HepG2 (cell line): ENCODE results near the gene THSD1. TPM values are rescaled to one million over a fixed set of nuclear protein-coding genes. Genes with fewer than 3 reads are reported as not detected.

ENCODE experiments used
- DNMT3B ChIP-seq: conservative IDR thresholded peaks from 2 replicates; pipeline ENCODE4 v1.6.1; 2016; ENCODE audit warnings: missing biosample characterization, control low read depth
- ELF4 ChIP-seq: sonication (generic); formaldehyde crosslinking; IDR thresholded peaks from 2 replicates; pipeline ENCODE4 v1.5.0; 2020; ENCODE audit warnings: missing genetic modification reagents, mild to moderate bottlenecking, moderate library complexity, borderline replicate concordance
- FOXK2 ChIP-seq: fragments of 450-650 bp; IDR thresholded peaks from 2 replicates; pipeline ENCODE4 v1.6.1; 2016
- FOXM1 ChIP-seq: sonication (generic); formaldehyde crosslinking; IDR thresholded peaks from 2 replicates; pipeline ENCODE4 v1.5.0; 2020; ENCODE audit warnings: missing genetic modification reagents
- HDAC1 ChIP-seq: sonication (generic); formaldehyde crosslinking; IDR thresholded peaks from 2 replicates; pipeline ENCODE4 v1.5.1; 2020; ENCODE audit warnings: mild to moderate bottlenecking, missing genetic modification reagents
- HMG20A ChIP-seq: IDR thresholded peaks from 2 replicates; pipeline ENCODE4 v1.6.1; 2016; ENCODE audit warnings: borderline replicate concordance
- MLXIP ChIP-seq: sonication (generic); formaldehyde crosslinking; IDR thresholded peaks from 2 replicates; pipeline ENCODE4 v1.9.0; 2021; ENCODE audit warnings: missing genetic modification reagents, borderline replicate concordance
- NFAT5 ChIP-seq: sonication (generic); formaldehyde crosslinking; IDR thresholded peaks from 2 replicates; pipeline ENCODE4 v1.4.0; 2020; ENCODE audit warnings: missing genetic modification reagents
- PRDM15 ChIP-seq: sonication (generic); formaldehyde crosslinking; IDR thresholded peaks from 2 replicates; pipeline ENCODE4 v1.4.0; 2020; ENCODE audit warnings: missing genetic modification reagents
- YY1 ChIP-seq: IDR thresholded peaks from 2 replicates; pipeline ENCODE4 v1.6.1; 2011; ENCODE audit warnings: low read length, low read depth, moderate library complexity, mild to moderate bottlenecking; ENCODE audit not compliant: insufficient read depth, insufficient replicate concordance
- ZHX1 ChIP-seq: sonication (generic); formaldehyde crosslinking; IDR thresholded peaks from 2 replicates; pipeline ENCODE4 v1.8.1; 2022; ENCODE audit warnings: low read depth, mild to moderate bottlenecking, missing genetic modification reagents
- ZNF3 ChIP-seq: IDR thresholded peaks from 2 replicates; pipeline ENCODE4 v1.7.0; 2017; ENCODE audit warnings: inconsistent platforms
- ZNF431 ChIP-seq: sonication (generic); formaldehyde crosslinking; IDR thresholded peaks from 2 replicates; pipeline ENCODE4 v1.9.0; 2022; ENCODE audit warnings: missing genetic modification reagents, low read depth, mild to moderate bottlenecking, borderline replicate concordance
- ZNF44 ChIP-seq: sonication (generic); formaldehyde crosslinking; IDR thresholded peaks from 2 replicates; pipeline ENCODE4 v1.5.1; 2020; ENCODE audit warnings: mild to moderate bottlenecking, missing genetic modification reagents
- polyA plus RNA-seq, 8 experiments: library from polyadenylated mRNA; depleted of rRNA in 3 of 8; stranded (reverse) in 7 of 8; unstranded in 1 of 8; fragments of >200 nt; fragmentation: Illumina TruSeq in 4 of 8; extraction: Trizol in 4 of 8; gene quantifications; 2 replicates each; pipeline versions ENCODE4 v1.2.1 to v1.2.3, GENCODE V29; 2011 to 2016; ENCODE audit warnings: low read depth in 4 of 8, missing spikeins in 1 of 8, mixed read lengths in 1 of 8; ENCODE audit not compliant: insufficient read depth in 1 of 8
- total RNA-seq, 5 experiments: library from RNA; depleted of rRNA; stranded (reverse); fragments of >200 nt; fragmentation: Illumina TruSeq; extraction: Trizol; gene quantifications; 2 replicates each; pipeline ENCODE4 v1.2.3, GENCODE V29; 2016; ENCODE audit warnings: low read depth in 1 of 5

Gene THSD1
- total and polyA plus RNA-seq, 2 of the 13 experiments (the other 11 are each of a cell fraction or from before 2014, with no cell fraction given) = 0.11 to 0.15 TPM

- TF ChIP-seq PRDM15 = no peak
- TF ChIP-seq HDAC1 (CRISPR knock-in tag) = no peak; the same call in 1 of the 2 replicates
- TF ChIP-seq NFAT5 = no peak
- no peak for TF ChIP-seq ELF4
- peak; percentile 89 for TF ChIP-seq ZNF431
- no peak for TF ChIP-seq MLXIP (CRISPR knock-in tag)
- no peak for TF ChIP-seq YY1
- peak; percentile 97 for TF ChIP-seq FOXM1 (CRISPR knock-in tag)
- TF ChIP-seq HMG20A (CRISPR knock-in tag) = no peak
- no peak for TF ChIP-seq ZNF44
- TF ChIP-seq ZHX1 = no peak; the same call in 1 of the 2 replicates
- no peak for TF ChIP-seq ZNF3 (CRISPR knock-in tag)
- TF ChIP-seq FOXK2 = peak; percentile 92
- no peak for TF ChIP-seq DNMT3B
Observed at GRCh38 chr13:52454820-52455676, 49.1 kb upstream of the THSD1 start, which contains the start of gene CKAP2 (continued).
